Mononuclear cell (primary cell): ENCODE measurements around the gene GFOD1. TPM values are rescaled to one million over a fixed set of nuclear protein-coding genes. Genes with fewer than 3 reads are reported as not detected.
"Not testable (repeated sequence)": the region's sequence is repeated elsewhere in the genome, so short reads cannot be mapped to it uniquely, and the experiment has no call there.

Experiments used
- H3K27me3 ChIP-seq: 2 replicates; pipeline ENCODE4 v1.6.0; 2011; ENCODE audit warnings: low read length, control low read depth; ENCODE audit not compliant: insufficient read depth
- H3K4me1 ChIP-seq: 2 replicates; pipeline ENCODE4 v1.5.1; 2011; ENCODE audit warnings: mild to moderate bottlenecking, low read length, control low read depth; ENCODE audit not compliant: insufficient read depth
- H3K4me3 ChIP-seq: 2 replicates; pipeline ENCODE4 v1.5.1; 2011; ENCODE audit warnings: mild to moderate bottlenecking, low read length, moderate library complexity
- H3K9me3 ChIP-seq: 2 replicates; pipeline ENCODE4 v1.5.1; 2011; ENCODE audit warnings: low read depth, mild to moderate bottlenecking, control low read depth, low read length
- total RNA-seq: library from RNA; depleted of rRNA; stranded (reverse); fragments of >200 nt; gene quantifications from one replicate; pipeline ENCODE4 v1.2.3, GENCODE V29; 2012

The GFOD1 gene
- total RNA-seq, 1 donor, result 10.3 TPM

DNA sequence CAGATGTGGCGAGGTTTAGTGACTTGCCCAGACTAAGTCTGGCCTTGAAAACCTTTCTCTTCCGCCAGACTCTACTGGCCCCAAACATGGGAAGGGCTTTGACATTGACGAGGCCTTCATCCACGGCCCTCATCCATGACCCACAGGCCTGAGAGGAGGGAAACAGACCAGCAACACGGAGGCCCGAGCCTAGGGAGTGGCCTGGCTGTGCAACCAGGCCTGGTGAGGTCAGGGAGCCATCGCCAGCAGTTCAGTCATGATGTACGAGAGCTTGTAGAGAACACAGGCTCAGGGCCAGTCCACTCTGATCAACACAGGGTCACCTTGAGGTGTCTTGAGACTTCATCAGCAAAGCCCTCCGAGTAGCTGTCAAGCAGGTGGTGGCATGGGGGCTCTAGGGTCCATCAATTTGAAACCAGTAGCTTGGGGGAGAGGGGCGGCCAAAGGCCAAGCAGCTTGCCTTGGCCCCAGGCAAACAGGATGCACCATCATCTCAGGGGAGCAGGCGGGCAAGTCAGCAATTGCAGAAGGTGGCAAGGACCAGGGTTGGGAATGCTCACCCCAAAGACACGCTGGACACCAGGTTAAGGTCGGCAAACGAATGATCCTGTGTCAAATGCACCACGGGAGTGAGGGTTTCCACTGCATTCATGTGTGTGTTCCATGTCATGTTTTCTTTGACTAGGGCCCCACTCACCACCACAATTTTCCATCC is 36.1 kb downstream of the GFOD1 start:
- Histone ChIP-seq H3K4me1 (peaks cover 48% of the 10 kb centered on the region), H3K4me3 (no peak overlapping the region), H3K27me3 (no peaks in the 10 kb centered on the region), H3K9me3 (no peaks in the 10 kb centered on the region)

DNA sequence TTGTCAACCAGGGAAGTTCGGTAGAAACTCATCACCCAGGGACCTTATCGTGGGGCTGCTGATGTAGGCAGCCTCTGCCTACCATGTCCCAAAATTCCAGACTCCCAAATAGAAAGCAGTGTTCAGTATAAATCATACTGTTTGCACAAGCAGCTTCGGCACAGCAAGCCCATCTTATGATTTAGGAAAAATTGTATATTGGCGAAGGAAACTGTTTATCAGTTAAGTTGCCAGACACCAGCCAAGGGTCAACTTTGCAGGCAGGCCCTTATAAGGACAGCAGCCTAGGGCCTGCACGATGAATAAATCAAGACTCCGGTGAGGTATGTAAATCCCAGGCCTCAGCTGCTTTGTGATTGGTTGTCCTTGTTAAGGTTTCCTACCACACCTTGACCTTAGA is 36.8 kb downstream of the GFOD1 start:
- Histone ChIP-seq H3K4me1 (peaks cover 41% of the 10 kb centered on the region), H3K4me3 (no peak overlapping the region), H3K9me3 (no peaks in the 10 kb centered on the region), H3K27me3 (no peaks in the 10 kb centered on the region)

DNA sequence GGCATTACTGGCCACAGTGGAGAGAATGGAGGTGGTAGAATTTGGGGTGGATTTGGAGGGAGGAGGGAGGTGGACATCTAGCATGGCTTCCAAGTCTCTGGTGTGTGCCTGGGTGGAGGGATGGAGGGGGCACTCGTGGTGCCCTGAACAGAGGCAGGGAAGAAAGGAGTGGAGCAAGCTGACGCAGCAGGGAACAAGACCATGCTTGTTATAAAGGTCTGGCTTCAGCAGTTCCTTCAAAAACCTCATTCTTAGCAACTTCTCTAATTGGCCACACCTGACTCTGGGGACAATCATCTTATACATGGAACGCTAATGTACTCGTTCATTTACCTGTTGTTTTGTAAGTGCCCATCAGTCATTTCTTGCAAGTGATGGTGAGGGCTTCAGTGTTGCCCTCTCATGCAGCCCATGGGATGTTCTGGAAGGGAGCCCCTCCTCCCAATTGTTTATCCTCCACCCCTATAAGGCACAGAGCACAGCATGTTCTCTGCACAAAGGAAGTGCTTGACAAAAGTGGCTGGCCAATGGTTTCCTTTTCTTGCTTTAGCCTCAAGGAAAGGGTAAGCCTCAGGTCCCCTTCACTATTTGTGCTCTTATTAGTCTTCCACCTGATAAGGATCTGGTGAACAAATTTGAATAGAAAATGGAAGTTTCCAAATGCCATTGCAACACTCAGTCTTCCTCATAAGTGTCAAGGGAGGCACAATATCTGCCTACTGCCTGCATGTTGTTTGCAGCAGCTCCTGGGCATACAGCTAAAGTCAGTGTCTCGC is 39.3 kb downstream of the GFOD1 start:
- no peaks in the 10 kb centered on the region for H3K27me3 ChIP-seq
- no peaks in the 10 kb centered on the region for H3K9me3 ChIP-seq
- H3K4me3 ChIP-seq, result no peak overlapping the region
- peaks cover 29% of the 10 kb centered on the region for H3K4me1 ChIP-seq

DNA sequence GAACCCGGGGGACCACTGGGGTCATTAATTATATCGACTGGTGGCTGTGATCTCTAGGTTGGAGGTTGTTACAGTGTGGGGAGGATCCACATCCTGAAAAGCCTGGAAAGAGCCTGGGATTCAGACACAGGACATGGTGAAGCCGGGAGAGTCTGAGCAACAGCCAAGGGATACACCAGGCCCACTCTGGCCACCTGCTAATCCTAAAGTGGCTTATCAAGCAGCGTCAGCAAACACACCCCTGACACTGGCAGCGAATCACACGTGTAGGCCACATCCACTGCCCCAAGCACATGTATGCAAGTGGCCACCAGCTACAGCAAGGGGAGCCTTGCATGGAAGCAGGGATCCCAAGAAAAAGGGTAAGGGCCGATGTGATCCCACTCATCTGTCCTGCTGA is 41.0 kb downstream of the GFOD1 start:
- Histone ChIP-seq H3K4me3 (no peak overlapping the region), H3K9me3 (no peaks in the 10 kb centered on the region), H3K4me1 (peaks cover 29% of the 10 kb centered on the region), H3K27me3 (no peaks in the 10 kb centered on the region)

DNA sequence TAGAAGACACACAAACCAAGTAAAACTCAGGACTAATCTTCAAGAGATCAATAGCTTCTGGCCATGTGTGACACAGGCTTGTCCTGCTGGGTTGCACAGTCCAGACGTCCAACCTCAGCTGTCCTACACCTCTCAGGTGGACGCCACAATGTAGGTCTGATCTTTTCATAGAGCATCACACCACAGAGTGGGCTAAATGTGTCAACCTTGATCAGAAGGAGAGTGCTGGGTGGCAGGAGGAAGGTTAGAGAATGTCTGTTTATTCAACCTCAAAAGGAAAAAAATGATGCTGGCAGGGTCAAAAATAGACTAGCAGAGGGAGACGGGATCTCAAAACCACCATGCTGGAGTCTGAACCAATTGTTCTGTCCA is 41.7 kb downstream of the GFOD1 start:
- Histone ChIP-seq H3K4me1 (peaks cover 29% of the 10 kb centered on the region), H3K9me3 (no peaks in the 10 kb centered on the region), H3K4me3 (no peak overlapping the region), H3K27me3 (no peaks in the 10 kb centered on the region)

DNA sequence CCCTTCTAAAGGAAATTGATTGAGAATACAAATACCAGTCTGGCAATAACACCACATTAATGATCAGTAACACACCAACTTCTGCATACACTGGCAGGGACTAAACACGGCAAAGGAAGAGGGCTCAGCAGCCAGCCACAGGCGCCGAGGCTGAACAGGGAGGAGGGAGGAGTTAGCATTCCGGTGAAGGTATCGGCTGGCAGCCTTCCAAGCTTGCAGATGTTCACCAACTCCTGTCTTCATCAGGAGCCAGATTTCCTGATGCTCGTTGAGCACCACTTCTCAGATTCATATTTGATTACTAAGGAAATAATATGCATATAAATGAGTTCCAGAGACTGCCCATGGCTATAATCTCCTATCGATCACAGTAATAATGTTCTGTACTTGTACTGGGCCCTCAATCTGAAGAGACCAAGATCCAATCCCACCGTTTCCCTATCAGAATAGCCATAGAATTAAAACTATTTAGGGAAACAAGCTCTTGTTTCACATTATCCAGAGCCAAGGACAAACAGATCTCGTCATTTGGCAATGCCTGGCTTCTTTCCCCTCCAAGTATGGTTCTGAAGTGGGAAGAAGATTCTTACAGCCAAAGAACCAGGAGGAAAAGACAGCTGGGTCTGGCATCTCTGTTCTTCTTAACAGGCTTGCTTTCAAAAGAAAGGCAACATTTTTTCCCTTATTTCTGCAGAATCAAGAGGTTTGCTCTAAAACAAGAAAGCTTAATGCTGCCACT is 42.2 kb downstream of the GFOD1 start:
- Histone ChIP-seq H3K4me1 (peaks cover 29% of the 10 kb centered on the region), H3K4me3 (no peak overlapping the region)

DNA sequence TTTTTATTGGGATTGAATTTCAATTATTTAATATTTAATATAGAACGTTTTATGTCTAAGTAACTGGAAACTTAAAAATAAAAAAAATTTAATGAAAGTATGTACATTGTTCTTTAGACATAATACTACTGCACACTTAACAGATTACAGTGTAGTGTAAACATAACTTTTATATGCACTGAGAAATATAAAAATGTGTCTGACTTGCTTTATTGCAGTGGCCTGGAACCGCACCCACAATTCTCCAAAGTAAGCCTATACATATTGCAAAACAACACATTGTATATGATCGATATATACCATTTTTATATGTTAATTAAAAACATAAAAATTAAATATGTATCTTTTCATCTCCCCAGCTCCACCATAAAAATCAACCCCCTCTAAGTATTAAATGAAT is 42.8 kb downstream of the GFOD1 start:
- no peaks in the 10 kb centered on the region for H3K9me3 ChIP-seq
- H3K4me1 ChIP-seq, result peaks cover 29% of the 10 kb centered on the region
- no peaks in the 10 kb centered on the region for H3K27me3 ChIP-seq
- H3K4me3 ChIP-seq, result no peak overlapping the region

More for the DNA sequence above, 42.2 kb downstream of the GFOD1 start:
- Histone ChIP-seq H3K9me3 (no peaks in the 10 kb centered on the region), H3K27me3 (no peaks in the 10 kb centered on the region)

DNA sequence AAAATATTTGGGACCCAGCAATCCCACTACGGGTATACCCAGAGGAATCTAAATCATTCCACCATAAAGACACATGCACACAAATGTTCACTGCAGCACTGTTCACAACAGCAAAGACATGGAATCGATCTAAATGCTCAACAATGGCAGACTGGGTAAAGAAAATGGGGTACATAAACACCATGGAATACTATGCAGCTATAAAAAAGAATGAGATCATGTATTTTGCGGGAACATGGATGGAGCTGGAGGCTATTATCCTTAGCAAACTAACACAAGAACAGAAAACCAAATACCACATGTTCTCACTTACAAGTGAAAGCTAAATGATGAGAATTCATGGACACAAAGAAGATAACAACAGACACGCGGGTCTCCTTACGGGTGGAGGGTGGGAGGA is 43.4 kb downstream of the GFOD1 start:
- H3K27me3 ChIP-seq, H3K4me3 ChIP-seq, H3K9me3 ChIP-seq: not testable (repeated sequence)
- H3K4me1 ChIP-seq, result peaks cover 24% of the 10 kb centered on the region

DNA sequence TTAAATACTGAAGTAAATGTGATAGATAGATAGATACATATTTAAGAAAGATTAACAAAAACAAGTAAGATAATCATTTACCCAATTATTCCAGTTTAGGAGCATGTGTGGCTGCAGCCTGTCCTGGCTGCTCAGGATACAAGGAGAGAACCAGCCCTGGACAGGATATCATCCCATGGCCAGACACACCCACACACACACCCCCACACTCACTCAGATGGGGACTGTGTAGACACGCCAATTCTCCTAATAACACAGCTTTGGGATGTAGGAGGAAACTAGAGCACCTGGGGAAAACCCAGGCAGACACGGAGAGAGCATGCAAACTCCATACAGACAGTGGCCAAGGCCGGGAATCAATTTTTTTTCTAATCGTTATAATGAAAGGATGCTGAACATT is 45.6 kb downstream of the GFOD1 start:
- H3K4me3 ChIP-seq, result no peak overlapping the region
- H3K9me3 ChIP-seq, result no peaks in the 10 kb centered on the region
- H3K4me1 ChIP-seq, result peaks cover 15% of the 10 kb centered on the region
- H3K27me3 ChIP-seq, result no peaks in the 10 kb centered on the region

DNA sequence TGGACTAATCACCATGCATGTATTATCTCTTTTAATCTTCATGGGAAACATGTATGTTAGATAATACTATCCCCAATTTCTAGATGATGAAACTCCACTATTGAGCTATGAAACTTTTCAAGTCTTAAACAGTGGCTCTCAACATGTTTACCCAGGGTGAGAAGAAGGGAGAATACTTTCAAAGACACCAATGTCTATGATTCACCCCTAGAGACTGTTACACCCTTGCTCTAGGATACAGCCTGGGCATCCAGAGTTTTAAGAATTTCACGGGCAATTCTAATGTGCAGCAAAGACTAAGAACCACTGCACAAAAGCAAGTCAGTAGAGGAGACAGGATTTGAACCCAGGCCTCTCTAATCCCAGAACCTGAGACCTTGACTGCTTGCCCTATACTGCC is 47.8 kb downstream of the GFOD1 start:
- Histone ChIP-seq H3K27me3 (no peaks in the 10 kb centered on the region), H3K4me3 (no peak overlapping the region), H3K4me1 (peaks cover 22% of the 10 kb centered on the region), H3K9me3 (no peaks in the 10 kb centered on the region)

DNA sequence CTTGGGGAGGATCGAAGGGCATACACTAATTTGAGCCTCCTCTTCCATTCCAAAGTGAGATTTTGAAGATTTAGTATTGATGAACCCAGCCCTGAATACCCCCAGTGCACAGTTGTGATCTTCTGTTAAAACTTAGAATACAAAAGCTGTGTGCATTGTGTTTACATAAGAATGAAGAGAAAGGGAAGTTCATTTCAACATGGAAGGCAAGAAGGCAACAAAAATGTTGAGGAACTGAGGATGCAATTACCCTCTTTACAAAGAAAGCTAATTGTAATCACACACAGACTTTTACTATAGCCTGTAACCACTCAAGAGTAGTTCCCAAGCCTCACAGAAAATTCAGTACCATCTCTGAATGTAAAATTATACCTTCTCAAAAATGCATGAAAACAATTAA is 49.3 kb downstream of the GFOD1 start:
- Histone ChIP-seq H3K4me3 (no peak overlapping the region), H3K27me3 (no peaks in the 10 kb centered on the region), H3K9me3 (no peaks in the 10 kb centered on the region), H3K4me1 (peaks cover 37% of the 10 kb centered on the region)

DNA sequence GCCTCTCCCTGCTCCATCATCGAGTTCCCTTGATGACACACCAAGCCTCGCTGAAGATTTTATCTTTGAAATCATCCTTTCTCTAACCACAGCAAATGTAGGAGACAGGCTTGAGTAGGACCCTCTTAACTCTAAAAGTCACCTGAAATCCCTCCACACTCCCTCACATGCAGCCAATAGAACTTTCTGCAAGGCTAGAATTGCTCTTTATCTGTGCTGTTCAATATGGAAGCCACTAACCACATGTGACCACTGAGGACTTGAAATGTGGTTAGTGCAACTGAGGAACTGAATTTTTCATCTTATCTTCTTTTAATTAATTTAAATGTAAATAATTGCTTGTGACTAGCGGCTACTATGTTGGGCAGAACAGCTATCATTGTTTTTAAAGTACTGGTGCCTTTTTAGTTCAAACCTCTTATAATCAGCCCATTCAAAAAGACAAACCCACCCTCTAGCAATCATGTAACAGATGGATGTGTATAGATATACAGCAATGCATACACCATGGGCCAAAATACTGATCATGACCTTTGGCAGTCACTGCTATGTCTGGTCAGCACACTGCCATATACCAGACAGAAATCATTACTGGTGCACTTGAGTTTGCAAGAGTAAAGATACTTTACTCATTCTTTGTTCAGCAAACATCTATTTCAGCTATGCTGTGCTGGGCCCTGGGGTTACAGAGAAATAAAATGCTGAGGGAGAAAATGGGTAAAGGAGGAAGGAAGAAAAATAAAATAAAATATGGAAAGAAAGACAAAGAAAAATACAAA is 50.0 kb downstream of the GFOD1 start:
- H3K9me3 ChIP-seq, result no peaks in the 10 kb centered on the region
- peaks cover 44% of the 10 kb centered on the region for H3K4me1 ChIP-seq
- no peak overlapping the region for H3K4me3 ChIP-seq
- H3K27me3 ChIP-seq, result no peaks in the 10 kb centered on the region

DNA sequence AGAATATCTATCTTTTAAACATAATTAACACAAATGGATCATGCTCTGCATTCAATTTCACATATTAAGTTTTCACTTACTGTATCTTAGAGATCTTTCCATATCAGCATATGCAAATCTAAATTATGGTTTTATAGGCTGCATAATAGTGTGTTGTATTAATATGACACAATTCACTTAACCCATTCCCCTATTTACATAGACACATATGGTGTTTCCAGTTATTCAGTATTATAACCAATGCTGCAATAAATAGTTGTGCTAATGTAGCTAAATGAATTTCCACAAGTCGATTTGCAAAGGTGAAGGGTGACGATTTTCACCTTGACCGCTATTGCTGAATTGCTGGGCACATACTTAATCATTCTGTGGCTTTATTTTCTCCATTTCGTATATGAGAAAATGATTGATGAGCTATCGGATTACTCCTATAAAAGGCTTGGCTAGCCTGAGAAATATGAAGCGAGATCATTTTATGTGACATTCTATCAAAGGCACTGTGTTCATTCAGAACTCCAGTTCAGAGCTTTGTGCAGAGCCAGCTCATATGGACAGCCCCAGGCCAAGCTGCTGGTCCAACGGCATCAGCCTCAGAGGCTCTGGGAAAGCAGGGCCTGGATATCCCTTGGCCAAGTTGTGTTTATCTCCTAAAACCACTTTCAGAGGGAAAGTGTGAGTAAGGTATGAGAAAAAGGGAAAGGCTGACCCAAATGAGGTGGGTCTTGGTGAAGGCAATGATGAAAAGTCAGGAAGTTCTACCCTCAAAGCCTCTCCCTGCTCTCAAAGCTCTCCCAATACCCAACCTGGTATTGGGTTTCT is 50.8 kb downstream of the GFOD1 start:
- Histone ChIP-seq H3K4me1 (peaks cover 52% of the 10 kb centered on the region), H3K27me3 (no peaks in the 10 kb centered on the region), H3K9me3 (no peaks in the 10 kb centered on the region), H3K4me3 (no peak overlapping the region)
